ENCODE data around the gene IRF7.

The IRF7 gene

GRCh38 chr11:563812-564578 is 51.8 kb downstream of the IRF7 start:
- DNase-seq (ENCODE audit: low read depth) = no peak

- DNase-seq (ENCODE audit: low read depth) = no peak
Measured at GRCh38 chr11:563066-563811, 52.5 kb downstream of the IRF7 start.
